ENCODE measurements around the gene FBN3.
"Not testable (repeated sequence)": the region's sequence is repeated elsewhere in the genome, so short reads cannot be mapped to it uniquely, and the experiment has no call there.

Gene FBN3

GRCh38 chr19:8050274-8051096 is 98.9 kb downstream of the FBN3 start:
- FAIRE-seq, result no peak

GRCh38 chr19:8046569-8047165 is 102.7 kb downstream of the FBN3 start:
- no peak for FAIRE-seq

- no peak for FAIRE-seq
Measured at GRCh38 chr19:8045872-8046568, 103.4 kb downstream of the FBN3 start.

GRCh38 chr19:8044018-8044417 is 105.4 kb downstream of the FBN3 start:
- FAIRE-seq, result no peak

GRCh38 chr19:8042900-8043299 is 106.5 kb downstream of the FBN3 start:
- no peak for FAIRE-seq

- FAIRE-seq, result no peak
Measured at GRCh38 chr19:8041531-8041931, 107.9 kb downstream of the FBN3 start.

GRCh38 chr19:8039231-8039630 is 110.2 kb downstream of the FBN3 start:
- FAIRE-seq, result no peak

GRCh38 chr19:8038815-8039214 is 110.6 kb downstream of the FBN3 start:
- no peak for FAIRE-seq

- FAIRE-seq, result no peak
Measured at GRCh38 chr19:8036434-8037099, 112.8 kb downstream of the FBN3 start.

GRCh38 chr19:8034178-8034525 is 115.2 kb downstream of the FBN3 start:
- FAIRE-seq, result no peak

- not testable (repeated sequence) for FAIRE-seq
Measured at GRCh38 chr19:8033287-8034177, 115.9 kb downstream of the FBN3 start.

GRCh38 chr19:8030960-8031359 is 118.4 kb downstream of the FBN3 start:
- no peak for FAIRE-seq

- FAIRE-seq, result no peak
Measured at GRCh38 chr19:8028951-8029491, 120.4 kb downstream of the FBN3 start.

- no peak for FAIRE-seq
Measured at GRCh38 chr19:8025316-8025715, 124.1 kb downstream of the FBN3 start.

- not testable (repeated sequence) for FAIRE-seq
Measured at GRCh38 chr19:8024256-8024655, 125.1 kb downstream of the FBN3 start.

- FAIRE-seq, result no peak
Measured at GRCh38 chr19:8023371-8023770, 126.0 kb downstream of the FBN3 start.

- FAIRE-seq, result no peak
Measured at GRCh38 chr19:8022275-8022674, 127.1 kb downstream of the FBN3 start.

GRCh38 chr19:8021374-8021773 is 128.0 kb downstream of the FBN3 start:
- no peak for FAIRE-seq

GRCh38 chr19:8020681-8021080 is 128.7 kb downstream of the FBN3 start:
- no peak for FAIRE-seq

- FAIRE-seq, result no peak
Measured at GRCh38 chr19:8017808-8018207, 131.6 kb downstream of the FBN3 start.

Measured in endometrium (tissue), 2 donors.